ENCODE data around the gene CDC42SE1.

CDC42SE1 gene

GRCh38 chr1:151009206-151009587, 50.2 kb downstream of the CDC42SE1 start:
- Histone ChIP-seq H3K27ac (ENCODE audit: insufficient read depth, low read depth, low read length, poor library complexity, severe bottlenecking) (no peak overlapping the region), H3K9me3 (ENCODE audit: control insufficient read depth, low read length) (no peaks in the 10 kb centered on the region), H3K4me3 (ENCODE audit: insufficient read depth, low read depth, low read length) (peak overlapping the region; percentile 87), H3K4me1 (ENCODE audit: control insufficient read depth, insufficient read depth, low read length) (peaks cover 9% of the 10 kb centered on the region), H3K27me3 (ENCODE audit: control insufficient read depth, insufficient read depth, low read length, poor library complexity, severe bottlenecking) (no peaks in the 10 kb centered on the region), H3K36me3 (ENCODE audit: control insufficient read depth, insufficient read depth, low read length) (no peaks in the 10 kb centered on the region)
- 78 to 79% methylated on average over 3 of the region's 3 CpGs for WGBS, 2 experiments

GRCh38 chr1:151008244-151009205, 50.9 kb downstream of the CDC42SE1 start, which contains the start of gene PRUNE1:
TSS of gene PRUNE1 (plus strand) at chr1:151008449. CDS start at chr1:151008633, 184 bp downstream.
- Histone ChIP-seq H3K9me3 (ENCODE audit: control insufficient read depth, low read length) (no peaks in the 10 kb centered on the region), H3K27ac (ENCODE audit: insufficient read depth, low read depth, low read length, poor library complexity, severe bottlenecking) (peak within 1 kb of the TSS; percentile 93), H3K4me3 (ENCODE audit: insufficient read depth, low read depth, low read length) (peak within 1 kb of the TSS; percentile 87), H3K27me3 (ENCODE audit: control insufficient read depth, insufficient read depth, low read length, poor library complexity, severe bottlenecking) (no peaks in the 10 kb centered on the region), H3K4me1 (ENCODE audit: control insufficient read depth, insufficient read depth, low read length) (peaks cover 9% of the 10 kb centered on the region), H3K36me3 (ENCODE audit: control insufficient read depth, insufficient read depth, low read length) (no peaks in the 10 kb centered on the region)
- 2 to 4% methylated on average over 69 of the region's 69 CpGs for WGBS, 2 experiments

GRCh38 chr1:151007853-151008243, 51.6 kb downstream of the CDC42SE1 start:
- no peaks in the 10 kb centered on the region for H3K36me3 ChIP-seq (ENCODE audit: control insufficient read depth, insufficient read depth, low read length)
- peak overlapping the region; percentile 93 for H3K27ac ChIP-seq (ENCODE audit: insufficient read depth, low read depth, low read length, poor library complexity, severe bottlenecking)
- WGBS, 2 experiments, result 52 to 53% methylated on average over 4 of the region's 4 CpGs
- H3K4me3 ChIP-seq (ENCODE audit: insufficient read depth, low read depth, low read length), result peak overlapping the region; percentile 87
- H3K27me3 ChIP-seq (ENCODE audit: control insufficient read depth, insufficient read depth, low read length, poor library complexity, severe bottlenecking), result no peaks in the 10 kb centered on the region
- peaks cover 9% of the 10 kb centered on the region for H3K4me1 ChIP-seq (ENCODE audit: control insufficient read depth, insufficient read depth, low read length)
- H3K9me3 ChIP-seq (ENCODE audit: control insufficient read depth, low read length), result no peaks in the 10 kb centered on the region

- no peaks in the 10 kb centered on the region for H3K9me3 ChIP-seq (ENCODE audit: control insufficient read depth, low read length)
- H3K27ac ChIP-seq (ENCODE audit: insufficient read depth, low read depth, low read length, poor library complexity, severe bottlenecking), result peak within 1 kb of the TSS; percentile 93
- H3K36me3 ChIP-seq (ENCODE audit: control insufficient read depth, insufficient read depth, low read length), result no peaks in the 10 kb centered on the region
- WGBS, 2 experiments, result 16% methylated on average over 18 of the region's 18 CpGs
- H3K27me3 ChIP-seq (ENCODE audit: control insufficient read depth, insufficient read depth, low read length, poor library complexity, severe bottlenecking), result no peaks in the 10 kb centered on the region
- peaks cover 9% of the 10 kb centered on the region for H3K4me1 ChIP-seq (ENCODE audit: control insufficient read depth, insufficient read depth, low read length)
- H3K4me3 ChIP-seq (ENCODE audit: insufficient read depth, low read depth, low read length), result peak within 1 kb of the TSS; percentile 87
These were observed 52.9 kb downstream of the CDC42SE1 start, which contains the start of gene MINDY1 for GRCh38 chr1:151006327-151007052. TSS of gene MINDY1 (minus strand) at chr1:151006902. CDS start at chr1:151002617, 4,285 bp downstream.

- Histone ChIP-seq H3K27ac (ENCODE audit: insufficient read depth, low read depth, low read length, poor library complexity, severe bottlenecking) (no peak overlapping the region), H3K9me3 (ENCODE audit: control insufficient read depth, low read length) (no peaks in the 10 kb centered on the region), H3K36me3 (ENCODE audit: control insufficient read depth, insufficient read depth, low read length) (no peaks in the 10 kb centered on the region), H3K27me3 (ENCODE audit: control insufficient read depth, insufficient read depth, low read length, poor library complexity, severe bottlenecking) (no peaks in the 10 kb centered on the region), H3K4me3 (ENCODE audit: insufficient read depth, low read depth, low read length) (peak overlapping the region; percentile 38), H3K4me1 (ENCODE audit: control insufficient read depth, insufficient read depth, low read length) (peaks cover 9% of the 10 kb centered on the region)
- WGBS, 2 experiments, result 77 to 80% methylated on average over 3 of the region's 4 CpGs
These were observed 53.6 kb downstream of the CDC42SE1 start for GRCh38 chr1:151005729-151006319.

GRCh38 chr1:151003180-151003579, 56.2 kb downstream of the CDC42SE1 start:
- Histone ChIP-seq H3K4me3 (ENCODE audit: insufficient read depth, low read depth, low read length) (no peak overlapping the region), H3K9me3 (ENCODE audit: control insufficient read depth, low read length) (no peaks in the 10 kb centered on the region), H3K27ac (ENCODE audit: insufficient read depth, low read depth, low read length, poor library complexity, severe bottlenecking) (no peak overlapping the region)

GRCh38 chr1:151002611-151003010, 56.8 kb downstream of the CDC42SE1 start:
- Histone ChIP-seq H3K27ac (ENCODE audit: insufficient read depth, low read depth, low read length, poor library complexity, severe bottlenecking) (no peak overlapping the region), H3K9me3 (ENCODE audit: control insufficient read depth, low read length) (no peaks in the 10 kb centered on the region), H3K4me3 (ENCODE audit: insufficient read depth, low read depth, low read length) (no peak overlapping the region), H3K4me1 (ENCODE audit: control insufficient read depth, insufficient read depth, low read length) (peaks cover 9% of the 10 kb centered on the region), H3K27me3 (ENCODE audit: control insufficient read depth, insufficient read depth, low read length, poor library complexity, severe bottlenecking) (no peaks in the 10 kb centered on the region), H3K36me3 (ENCODE audit: control insufficient read depth, insufficient read depth, low read length) (no peaks in the 10 kb centered on the region)
- WGBS, 2 experiments, result 78 to 82% methylated on average over 2 of the region's 2 CpGs

More at GRCh38 chr1:151003180-151003579, 56.2 kb downstream of the CDC42SE1 start:
- no peaks in the 10 kb centered on the region for H3K36me3 ChIP-seq (ENCODE audit: control insufficient read depth, insufficient read depth, low read length)
- H3K4me1 ChIP-seq (ENCODE audit: control insufficient read depth, insufficient read depth, low read length), result peaks cover 9% of the 10 kb centered on the region
- no peaks in the 10 kb centered on the region for H3K27me3 ChIP-seq (ENCODE audit: control insufficient read depth, insufficient read depth, low read length, poor library complexity, severe bottlenecking)

- WGBS, 2 experiments, result 93 to 98% methylated on average over 3 of the region's 3 CpGs
- Histone ChIP-seq H3K27me3 (ENCODE audit: control insufficient read depth, insufficient read depth, low read length, poor library complexity, severe bottlenecking) (no peaks in the 10 kb centered on the region), H3K4me3 (ENCODE audit: insufficient read depth, low read depth, low read length) (no peak overlapping the region), H3K27ac (ENCODE audit: insufficient read depth, low read depth, low read length, poor library complexity, severe bottlenecking) (no peak overlapping the region), H3K9me3 (ENCODE audit: control insufficient read depth, low read length) (no peaks in the 10 kb centered on the region), H3K4me1 (ENCODE audit: control insufficient read depth, insufficient read depth, low read length) (peaks cover 9% of the 10 kb centered on the region), H3K36me3 (ENCODE audit: control insufficient read depth, insufficient read depth, low read length) (no peaks in the 10 kb centered on the region)
These were observed 57.4 kb downstream of the CDC42SE1 start for GRCh38 chr1:151002051-151002450.

- Histone ChIP-seq H3K36me3 (ENCODE audit: control insufficient read depth, insufficient read depth, low read length) (no peaks in the 10 kb centered on the region), H3K27ac (ENCODE audit: insufficient read depth, low read depth, low read length, poor library complexity, severe bottlenecking) (no peak overlapping the region), H3K27me3 (ENCODE audit: control insufficient read depth, insufficient read depth, low read length, poor library complexity, severe bottlenecking) (no peaks in the 10 kb centered on the region), H3K4me3 (ENCODE audit: insufficient read depth, low read depth, low read length) (no peak overlapping the region), H3K4me1 (ENCODE audit: control insufficient read depth, insufficient read depth, low read length) (peaks cover 9% of the 10 kb centered on the region), H3K9me3 (ENCODE audit: control insufficient read depth, low read length) (no peaks in the 10 kb centered on the region)
- 88 to 90% methylated on average over 4 of the region's 4 CpGs for WGBS, 2 experiments
These were observed 57.8 kb downstream of the CDC42SE1 start for GRCh38 chr1:151001602-151002001.

Data from ectodermal cell (in vitro differentiated cells).